KOPT-K1 (cell line): Measurements from ENCODE around the gene NFIA.

ENCODE experiments used
- H3K27ac ChIP-seq: fragments of 200-600 bp; sonication (generic); 2 replicates; pipeline ENCODE4 v1.5.1; 2016; ENCODE audit warnings: antibody characterized with exemption, mild to moderate bottlenecking, low read depth, low read length; ENCODE audit not compliant: poor library complexity, severe bottlenecking
- H3K36me3 ChIP-seq: fragments of 200-600 bp; sonication (generic); 2 replicates; pipeline ENCODE4 v1.5.1; 2017; ENCODE audit warnings: antibody characterized with exemption, mild to moderate bottlenecking, low read length, moderate library complexity; ENCODE audit not compliant: insufficient read depth
- H3K9me3 ChIP-seq: fragments of 200-600 bp; sonication (generic); 2 replicates; pipeline ENCODE4 v1.5.1; 2017; ENCODE audit warnings: antibody characterized with exemption, low read length, mild to moderate bottlenecking; ENCODE audit not compliant: insufficient read depth, poor library complexity, severe bottlenecking

Gene NFIA

GRCh38 chr1:61241411-61241838 is 159.1 kb downstream of the NFIA start:
- Histone ChIP-seq H3K27ac (no peak overlapping the region), H3K36me3 (no peaks in the 10 kb centered on the region), H3K9me3 (no peaks in the 10 kb centered on the region)

- no peak overlapping the region for H3K27ac ChIP-seq
These were observed 159.6 kb downstream of the NFIA start for GRCh38 chr1:61241973-61242381.

GRCh38 chr1:61244114-61244513 is 161.8 kb downstream of the NFIA start:
- Histone ChIP-seq H3K36me3 (no peaks in the 10 kb centered on the region), H3K27ac (no peak overlapping the region), H3K9me3 (no peaks in the 10 kb centered on the region)

More at GRCh38 chr1:61241973-61242381, 159.6 kb downstream of the NFIA start:
- Histone ChIP-seq H3K9me3 (no peaks in the 10 kb centered on the region), H3K36me3 (no peaks in the 10 kb centered on the region)

GRCh38 chr1:61245696-61246400 is 163.5 kb downstream of the NFIA start:
- Histone ChIP-seq H3K27ac (no peak overlapping the region), H3K36me3 (no peaks in the 10 kb centered on the region), H3K9me3 (no peaks in the 10 kb centered on the region)

GRCh38 chr1:61247051-61247825 is 164.9 kb downstream of the NFIA start:
- H3K9me3 ChIP-seq, result no peaks in the 10 kb centered on the region
- H3K27ac ChIP-seq, result no peak overlapping the region

GRCh38 chr1:61247881-61248752 is 165.8 kb downstream of the NFIA start:
- no peak overlapping the region for H3K27ac ChIP-seq
- H3K9me3 ChIP-seq, result no peaks in the 10 kb centered on the region
- H3K36me3 ChIP-seq, result no peaks in the 10 kb centered on the region

More at GRCh38 chr1:61247051-61247825, 164.9 kb downstream of the NFIA start:
- H3K36me3 ChIP-seq, result no peaks in the 10 kb centered on the region

- no peak overlapping the region for H3K27ac ChIP-seq
- no peaks in the 10 kb centered on the region for H3K9me3 ChIP-seq
- H3K36me3 ChIP-seq, result no peaks in the 10 kb centered on the region
These were observed 168.6 kb downstream of the NFIA start for GRCh38 chr1:61250933-61251332.

- no peaks in the 10 kb centered on the region for H3K9me3 ChIP-seq
- H3K36me3 ChIP-seq, result no peaks in the 10 kb centered on the region
- no peak overlapping the region for H3K27ac ChIP-seq
These were observed 170.8 kb downstream of the NFIA start for GRCh38 chr1:61253059-61253735.

GRCh38 chr1:61253912-61254633 is 171.7 kb downstream of the NFIA start:
- Histone ChIP-seq H3K9me3 (no peaks in the 10 kb centered on the region), H3K27ac (no peak overlapping the region), H3K36me3 (no peaks in the 10 kb centered on the region)

- H3K9me3 ChIP-seq, result no peaks in the 10 kb centered on the region
- no peaks in the 10 kb centered on the region for H3K36me3 ChIP-seq
- H3K27ac ChIP-seq, result no peak overlapping the region
These were observed 172.4 kb downstream of the NFIA start for GRCh38 chr1:61254634-61255357.

GRCh38 chr1:61255358-61255703 is 173.0 kb downstream of the NFIA start:
- no peaks in the 10 kb centered on the region for H3K9me3 ChIP-seq
- no peaks in the 10 kb centered on the region for H3K36me3 ChIP-seq
- no peak overlapping the region for H3K27ac ChIP-seq

GRCh38 chr1:61259379-61260148 is 177.2 kb downstream of the NFIA start:
- H3K27ac ChIP-seq, result no peak overlapping the region
- H3K9me3 ChIP-seq, result no peaks in the 10 kb centered on the region
- H3K36me3 ChIP-seq, result no peaks in the 10 kb centered on the region

- no peak overlapping the region for H3K27ac ChIP-seq
- H3K36me3 ChIP-seq, result no peaks in the 10 kb centered on the region
- H3K9me3 ChIP-seq, result no peaks in the 10 kb centered on the region
These were observed 177.8 kb downstream of the NFIA start for GRCh38 chr1:61260171-61260570.
